HFF-Myc (cell line): ENCODE results near the gene RRP36.
"Not testable (repeated sequence)": the region's sequence is repeated elsewhere in the genome, so short reads cannot be mapped to it uniquely, and the experiment has no call there.

Source experiments
- DNase-seq: peaks from one replicate; pipeline ENCODE4 v3.0.0-alpha.2; 2011; ENCODE audit warnings: low read depth; ENCODE audit errors: extremely low read depth
- H3K4me3 ChIP-seq: replicated peaks from 2 replicates; pipeline ENCODE4 v1.5.1; 2011; ENCODE audit warnings: low read depth, mild to moderate bottlenecking, control low read depth, low read length
- TF ChIP-seq, protein P1 (sequence below): IDR thresholded peaks from 2 replicates; pipeline ENCODE4 v1.5.1; 2012; ENCODE audit warnings: mild to moderate bottlenecking, low read depth, low read length, control low read depth; ENCODE audit errors: missing control alignments

RRP36 gene

GRCh38 chr6:43035495-43036194, 14.2 kb downstream of the RRP36 start:
- H3K4me3 ChIP-seq = no peak overlapping the region
- TF ChIP-seq, protein P1, sequence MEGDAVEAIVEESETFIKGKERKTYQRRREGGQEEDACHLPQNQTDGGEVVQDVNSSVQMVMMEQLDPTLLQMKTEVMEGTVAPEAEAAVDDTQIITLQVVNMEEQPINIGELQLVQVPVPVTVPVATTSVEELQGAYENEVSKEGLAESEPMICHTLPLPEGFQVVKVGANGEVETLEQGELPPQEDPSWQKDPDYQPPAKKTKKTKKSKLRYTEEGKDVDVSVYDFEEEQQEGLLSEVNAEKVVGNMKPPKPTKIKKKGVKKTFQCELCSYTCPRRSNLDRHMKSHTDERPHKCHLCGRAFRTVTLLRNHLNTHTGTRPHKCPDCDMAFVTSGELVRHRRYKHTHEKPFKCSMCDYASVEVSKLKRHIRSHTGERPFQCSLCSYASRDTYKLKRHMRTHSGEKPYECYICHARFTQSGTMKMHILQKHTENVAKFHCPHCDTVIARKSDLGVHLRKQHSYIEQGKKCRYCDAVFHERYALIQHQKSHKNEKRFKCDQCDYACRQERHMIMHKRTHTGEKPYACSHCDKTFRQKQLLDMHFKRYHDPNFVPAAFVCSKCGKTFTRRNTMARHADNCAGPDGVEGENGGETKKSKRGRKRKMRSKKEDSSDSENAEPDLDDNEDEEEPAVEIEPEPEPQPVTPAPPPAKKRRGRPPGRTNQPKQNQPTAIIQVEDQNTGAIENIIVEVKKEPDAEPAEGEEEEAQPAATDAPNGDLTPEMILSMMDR = no peak
- DNase-seq = no peak

DNA sequence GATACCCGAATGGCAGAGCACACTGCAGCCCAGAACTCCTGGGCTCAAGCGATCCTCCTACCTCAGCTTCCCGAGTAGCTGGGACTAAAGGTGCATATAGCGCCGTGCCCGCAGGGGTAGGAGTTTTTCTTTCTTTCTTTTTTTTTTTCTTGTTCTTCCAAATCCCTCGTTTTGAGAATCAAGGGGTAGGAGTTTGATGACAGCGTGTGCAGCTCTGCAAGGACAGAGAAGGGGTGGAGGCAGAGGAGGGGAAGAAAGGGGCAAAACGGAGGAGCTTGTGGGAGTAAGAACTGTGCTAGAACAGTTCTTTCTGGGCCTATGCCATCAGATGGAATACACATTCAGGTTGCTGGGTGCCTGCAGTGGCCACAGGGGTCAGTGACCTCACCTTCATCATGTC, 15.3 kb downstream of the RRP36 start:
- TF ChIP-seq, protein P1 = no peak
- no peak overlapping the region for H3K4me3 ChIP-seq
- DNase-seq = no peak

- TF ChIP-seq, protein P1 = no peak
- DNase-seq = no peak
Measured at GRCh38 chr6:43037197-43037596, 15.8 kb downstream of the RRP36 start.

DNA sequence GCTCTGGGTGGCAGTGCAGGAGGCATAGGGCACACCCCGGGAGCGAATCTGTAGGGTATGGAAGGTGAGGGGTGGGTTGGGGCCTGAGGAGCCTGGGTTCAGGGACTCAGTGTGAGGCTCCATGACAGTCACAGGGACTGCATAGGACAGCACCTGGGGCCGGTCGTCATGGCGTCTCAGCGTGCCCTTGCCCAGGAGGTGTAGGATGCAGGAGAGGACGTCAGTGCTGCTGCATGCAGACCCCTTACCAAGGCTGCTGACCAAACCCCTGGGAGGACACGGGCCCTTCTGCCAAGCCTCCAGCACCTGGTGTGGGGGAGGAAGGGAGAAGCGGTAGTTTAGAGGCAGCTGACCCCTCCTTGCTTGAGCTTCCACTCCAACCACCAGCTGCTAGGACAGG, 16.3 kb downstream of the RRP36 start:
- TF ChIP-seq, protein P1 = no peak
- no peak overlapping the region for H3K4me3 ChIP-seq
- DNase-seq = no peak

More at GRCh38 chr6:43037197-43037596, 15.8 kb downstream of the RRP36 start:
- no peak overlapping the region for H3K4me3 ChIP-seq

DNA sequence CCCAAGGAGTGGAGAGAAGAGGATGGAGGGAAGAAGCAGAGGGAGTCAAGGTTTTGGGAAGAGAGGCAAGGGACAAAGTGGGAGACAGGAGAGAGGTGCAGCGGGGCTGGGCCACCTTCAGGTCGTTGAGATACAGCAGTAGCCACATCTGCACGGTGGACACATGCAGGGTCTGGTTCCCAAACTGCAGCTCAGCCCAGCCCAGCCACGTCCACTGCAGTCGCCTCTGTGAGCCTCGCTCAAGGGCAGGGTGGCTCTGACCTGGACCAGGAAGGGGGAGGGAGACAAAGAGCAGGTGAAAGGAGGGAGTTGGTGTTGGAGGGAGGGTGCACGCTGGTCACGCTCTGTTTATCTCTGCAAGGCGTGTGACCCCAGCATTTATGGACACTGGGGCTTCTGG, 17.3 kb downstream of the RRP36 start:
- TF ChIP-seq, protein P1 = no peak
- no peak for DNase-seq
- H3K4me3 ChIP-seq = no peak overlapping the region

- no peak overlapping the region for H3K4me3 ChIP-seq
- no peak for DNase-seq
- TF ChIP-seq, protein P1 = no peak
Measured at GRCh38 chr6:43040542-43041257, 19.3 kb downstream of the RRP36 start.

- not testable (repeated sequence) for H3K4me3 ChIP-seq, DNase-seq
Measured at GRCh38 chr6:43041475-43041874, 20.1 kb downstream of the RRP36 start.
